OCI-LY7 (cell line): ENCODE measurements around the gene ACTA2. TPM values are rescaled to one million over a fixed set of nuclear protein-coding genes. Genes with fewer than 3 reads are reported as not detected.

Experiments used
- Bru-seq: library from RNA; stranded (reverse); fragments of 400-500 nt; gene quantifications from one replicate; lab custom pipeline; 2021; lab: Mats Ljungman, UMichigan
- BruChase-seq, 2 experiments: library from RNA; stranded (reverse); fragments of 400-500 nt; gene quantifications; one replicate each; lab custom pipeline; 2021; lab: Mats Ljungman, UMichigan
- BruUV-seq: library from RNA; stranded (reverse); fragments of 400-500 nt; replicated peaks from 2 replicates; lab custom pipeline; 2021; lab: Mats Ljungman, UMichigan
- CTCF ChIA-PET: fragments of 300-600 bp; sonication (Branson Sonifier 250); formaldehyde crosslinking; loops from one replicate; lab custom pipeline; 2022; ENCODE audit warnings: antibody characterized with exemption; ENCODE audit not compliant: unreplicated experiment; lab: Charles Lee
- POLR2A ChIA-PET: fragments of 300-600 bp; sonication (Branson Sonifier 250); formaldehyde crosslinking; loops from one replicate; lab custom pipeline; 2022; ENCODE audit warnings: antibody characterized with exemption; lab: Charles Lee
- DNase-seq: peaks from one replicate; pipeline ENCODE4 v3.0.0-alpha.2; 2015; ENCODE audit warnings: low spot score
- H2AFZ ChIP-seq: fragments of 200-600 bp; sonication (generic), shearing (Covaris generic); 2 replicates; pipeline ENCODE4 v1.6.1; 2014; ENCODE audit warnings: mild to moderate bottlenecking, antibody characterized with exemption, low read length, moderate library complexity
- H3K27ac ChIP-seq: fragments of 200-600 bp; sonication (generic); 2 replicates; pipeline ENCODE4 v1.5.1; 2014; ENCODE audit warnings: mixed run types, low read depth, mild to moderate bottlenecking, moderate library complexity, low read length, inconsistent platforms; ENCODE audit not compliant: poor library complexity, severe bottlenecking
- H3K36me3 ChIP-seq: fragments of 200-600 bp; sonication (generic); 2 replicates; pipeline ENCODE4 v1.6.1; 2014; ENCODE audit warnings: mild to moderate bottlenecking, antibody characterized with exemption, low read length, moderate library complexity, mixed read lengths; ENCODE audit not compliant: insufficient read depth
- H3K4me1 ChIP-seq: fragments of 200-600 bp; sonication (generic); 2 replicates; pipeline ENCODE4 v1.5.1; 2014; ENCODE audit warnings: mild to moderate bottlenecking, low read length; ENCODE audit not compliant: insufficient read depth, poor library complexity, severe bottlenecking
- H3K4me2 ChIP-seq: fragments of 200-600 bp; sonication (generic); 2 replicates; pipeline ENCODE4 v1.6.1; 2014; ENCODE audit warnings: mild to moderate bottlenecking, low read length
- H3K4me3 ChIP-seq: fragments of 200-600 bp; sonication (generic); 2 replicates; pipeline ENCODE4 v1.5.1; 2014; ENCODE audit warnings: mild to moderate bottlenecking, low read depth, low read length; ENCODE audit not compliant: poor library complexity, severe bottlenecking
- H3K79me2 ChIP-seq: fragments of 200-600 bp; sonication (generic); 2 replicates; pipeline ENCODE4 v1.6.1; 2016; ENCODE audit warnings: low read depth, mild to moderate bottlenecking, low read length, moderate library complexity, mixed read lengths; ENCODE audit not compliant: insufficient read depth
- H3K9me2 ChIP-seq: fragments of 200-600 bp; sonication (generic); 2 replicates; pipeline ENCODE4 v1.6.1; 2016; ENCODE audit warnings: mild to moderate bottlenecking, low read length, mixed read lengths; ENCODE audit not compliant: insufficient read depth
- H3K9me3 ChIP-seq: fragments of 200-600 bp; sonication (generic); 2 replicates; pipeline ENCODE4 v1.6.1; 2014; ENCODE audit warnings: mild to moderate bottlenecking, mixed run types, low read length, mixed read lengths
- H4K20me1 ChIP-seq: fragments of 200-600 bp; sonication (generic); 2 replicates; pipeline ENCODE4 v1.6.1; 2014; ENCODE audit warnings: mild to moderate bottlenecking, antibody characterized with exemption, low read length, moderate library complexity, mixed read lengths; ENCODE audit not compliant: insufficient read depth
- CTCF ChIP-seq: fragments of 200-600 bp; sonication (generic); conservative IDR thresholded peaks from 2 replicates; pipeline ENCODE4 v1.5.1; 2014; ENCODE audit warnings: mild to moderate bottlenecking, antibody characterized with exemption, low read length, moderate library complexity, mixed read lengths
- EZH2phosphoT487 ChIP-seq: fragments of 200-600 bp; sonication (generic); IDR thresholded peaks from 2 replicates; pipeline ENCODE4 v1.6.1; 2018; ENCODE audit warnings: low read depth, borderline replicate concordance, mild to moderate bottlenecking, mixed run types, antibody characterized with exemption, low read length, moderate library complexity, mixed read lengths
- intact Hi-C: fragments of 100-400 bp; cut with micrococcal nuclease; formaldehyde crosslinking; loops from one replicate; pipeline ENCODE4 v1.10.0; 2022; ENCODE audit not compliant: unreplicated experiment
- long read RNA-seq: library from polyadenylated mRNA; stranded (forward); transcript quantifications from one replicate; pipeline ENCODE4 v2.0.0, GENCODE V29; 2022
- total RNA-seq, 2 experiments: library from RNA; depleted of rRNA in 1 of 2; stranded (reverse); fragments of >200 nt in 1 of 2; shearing (Covaris generic) in 1 of 2; gene quantifications; 2 replicates each; pipeline ENCODE4 v1.2.3, GENCODE V29; 2014 to 2022

Gene ACTA2
- total RNA-seq (2014; rRNA removed; shearing (Covaris generic)) (1.4 and 5.0 TPM in 2 replicates), total RNA-seq (2022) (3.3 and 4.2 TPM in 2 replicates), Bru-seq, nascent RNA (percentile 16 among the genes with signal in this experiment), BruChase-seq, experiment 1, labeled RNA remaining after a 6-hour chase (percentile 16 among the genes with signal in this experiment), BruChase-seq, experiment 2, labeled RNA remaining after a 2-hour chase (percentile 7 among the genes with signal in this experiment)
- long read RNA-seq, partial matches to known transcripts: 0 of 12 reads
- long read RNA-seq, other reads (novel, unspliced or antisense): 12 of 12 reads

- POLR2A ChIA-PET: no interaction called here
- CTCF ChIA-PET: no interaction called here
- H3K79me2 ChIP-seq: no peaks in the 10 kb centered on the region
- H3K9me3 ChIP-seq: no peaks in the 10 kb centered on the region
- no peak for DNase-seq
- H4K20me1 ChIP-seq: no peaks in the 10 kb centered on the region
- no peak for TF ChIP-seq CTCF
- no peak for TF ChIP-seq EZH2phosphoT487
- H3K4me3 ChIP-seq: no peak within 1 kb of the TSS
- no peaks in the 10 kb centered on the region for H3K4me1 ChIP-seq
- H2AFZ ChIP-seq: no peak within 1 kb of the TSS
- no TSS peak for BruUV-seq
- intact Hi-C loops: no loop called here
- no peak within 1 kb of the TSS for H3K27ac ChIP-seq
- no peak within 1 kb of the TSS for H3K4me2 ChIP-seq
- H3K9me2 ChIP-seq: no peaks in the 10 kb centered on the region
- H3K36me3 ChIP-seq: no peaks in the 10 kb centered on the region
These were observed at the start of gene ACTA2 for GRCh38 chr10:88952647-88953111. ACTA2 (minus strand) TSS chr10:88952773; CDS start chr10:88948930, 3,843 bp downstream.

GRCh38 chr10:89001729-89002072 lies 49.1 kb upstream of the ACTA2 start:
- H3K4me3 ChIP-seq: peak overlapping the region; percentile 63
- H3K9me2 ChIP-seq: no peaks in the 10 kb centered on the region
- peak overlapping the region; percentile 82; the same call in 1 of the 2 replicates for H2AFZ ChIP-seq
- no TSS peak for BruUV-seq
- TF ChIP-seq EZH2phosphoT487 (no peak), CTCF (no peak)
- H3K79me2 ChIP-seq: peaks cover 7% of the 10 kb centered on the region; the same call in 1 of the 2 replicates
- ChIA-PET CTCF (interaction anchor here (0.6 to 1.1 kb wide), 3 partner anchors 12 to 203 kb away, joined by 3 to 5 read pairs (median 4); partner anchors contain the start of gene FAS), POLR2A (interaction anchor here (0.7 to 3.7 kb wide), 5 partner anchors 10 to 725 kb away, joined by 3 to 57 read pairs (median 4); partner anchors contain the start of gene FAS)
- H3K9me3 ChIP-seq: no peaks in the 10 kb centered on the region
- H3K27ac ChIP-seq: peak overlapping the region; percentile 48
- peaks cover 65% of the 10 kb centered on the region for H3K4me1 ChIP-seq
- intact Hi-C loops: loop anchor here (2.0 kb wide), 1 partner anchor 121 kb away; the partner anchor contains the start of gene STAMBPL1
- H3K36me3 ChIP-seq: peaks cover 6% of the 10 kb centered on the region; the same call in 1 of the 2 replicates
- H3K4me2 ChIP-seq: peak overlapping the region; percentile 76
- H4K20me1 ChIP-seq: no peaks in the 10 kb centered on the region
- DNase-seq: no peak
